PC-3 (cell line): Measurements from ENCODE around the gene CEACAM7.

Experiments used
- EZH2 ChIP-seq: fragments of 300-600 bp; sonication (generic); IDR thresholded peaks from one replicate; pipeline ENCODE4 v1.6.1; 2017; ENCODE audit warnings: antibody characterized with exemption, mild to moderate bottlenecking, low read length; ENCODE audit not compliant: unreplicated experiment
- TF ChIP-seq, protein P1 (sequence below): fragments of 300-600 bp; sonication (generic); conservative IDR thresholded peaks from 2 replicates; pipeline ENCODE4 v1.5.1; 2017; ENCODE audit warnings: antibody characterized with exemption, low read depth, mild to moderate bottlenecking, low read length

DNA sequence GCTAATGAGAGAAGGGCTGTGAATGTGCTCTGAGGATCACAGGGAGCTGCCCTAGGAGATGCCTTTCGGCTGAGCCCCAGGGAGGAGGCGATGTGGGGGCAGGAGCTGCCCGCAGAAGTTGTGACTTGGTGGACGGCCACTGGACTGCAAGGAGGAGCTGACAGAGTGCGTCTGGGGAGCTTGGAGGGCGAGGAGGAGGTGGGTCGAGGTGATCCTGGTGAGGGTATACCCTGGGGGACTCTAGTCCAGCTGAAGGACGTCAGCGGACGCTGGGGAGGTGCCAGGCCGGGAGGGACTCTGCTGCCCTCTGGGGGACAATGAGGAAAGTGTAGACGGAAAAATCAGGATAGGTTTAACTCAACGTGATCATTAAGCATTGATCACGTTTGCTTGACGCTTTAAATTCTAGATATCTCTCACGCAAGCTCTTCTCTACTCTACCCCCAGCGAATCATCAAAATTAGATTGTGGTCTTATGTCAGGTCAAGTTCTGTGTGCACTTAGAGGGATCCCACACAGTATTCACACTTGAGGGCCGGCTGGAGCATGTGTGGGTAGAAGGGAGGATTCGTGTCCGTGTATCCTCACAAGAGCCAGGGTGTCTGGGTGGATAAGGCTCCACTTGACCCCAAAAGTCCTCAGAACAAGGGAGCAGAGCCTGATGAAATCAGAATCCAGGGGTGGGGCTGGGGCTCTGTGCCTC is 3.3 kb upstream of the CEACAM7 start:
- TF ChIP-seq, protein P1, sequence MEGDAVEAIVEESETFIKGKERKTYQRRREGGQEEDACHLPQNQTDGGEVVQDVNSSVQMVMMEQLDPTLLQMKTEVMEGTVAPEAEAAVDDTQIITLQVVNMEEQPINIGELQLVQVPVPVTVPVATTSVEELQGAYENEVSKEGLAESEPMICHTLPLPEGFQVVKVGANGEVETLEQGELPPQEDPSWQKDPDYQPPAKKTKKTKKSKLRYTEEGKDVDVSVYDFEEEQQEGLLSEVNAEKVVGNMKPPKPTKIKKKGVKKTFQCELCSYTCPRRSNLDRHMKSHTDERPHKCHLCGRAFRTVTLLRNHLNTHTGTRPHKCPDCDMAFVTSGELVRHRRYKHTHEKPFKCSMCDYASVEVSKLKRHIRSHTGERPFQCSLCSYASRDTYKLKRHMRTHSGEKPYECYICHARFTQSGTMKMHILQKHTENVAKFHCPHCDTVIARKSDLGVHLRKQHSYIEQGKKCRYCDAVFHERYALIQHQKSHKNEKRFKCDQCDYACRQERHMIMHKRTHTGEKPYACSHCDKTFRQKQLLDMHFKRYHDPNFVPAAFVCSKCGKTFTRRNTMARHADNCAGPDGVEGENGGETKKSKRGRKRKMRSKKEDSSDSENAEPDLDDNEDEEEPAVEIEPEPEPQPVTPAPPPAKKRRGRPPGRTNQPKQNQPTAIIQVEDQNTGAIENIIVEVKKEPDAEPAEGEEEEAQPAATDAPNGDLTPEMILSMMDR, result peak; percentile 71
- no peak for TF ChIP-seq EZH2
